GM12892 (cell line): ENCODE results near the gene VAMP3.

Experiments used
- POLR2A ChIP-seq: IDR thresholded peaks from 2 replicates; pipeline ENCODE4 v1.6.1; 2011; ENCODE audit warnings: low read depth, low read length, control low read depth
- POLR2AphosphoS5 ChIP-seq: IDR thresholded peaks from 2 replicates; pipeline ENCODE4 v1.6.1; 2011; ENCODE audit warnings: low read depth, low read length, control low read depth

DNA sequence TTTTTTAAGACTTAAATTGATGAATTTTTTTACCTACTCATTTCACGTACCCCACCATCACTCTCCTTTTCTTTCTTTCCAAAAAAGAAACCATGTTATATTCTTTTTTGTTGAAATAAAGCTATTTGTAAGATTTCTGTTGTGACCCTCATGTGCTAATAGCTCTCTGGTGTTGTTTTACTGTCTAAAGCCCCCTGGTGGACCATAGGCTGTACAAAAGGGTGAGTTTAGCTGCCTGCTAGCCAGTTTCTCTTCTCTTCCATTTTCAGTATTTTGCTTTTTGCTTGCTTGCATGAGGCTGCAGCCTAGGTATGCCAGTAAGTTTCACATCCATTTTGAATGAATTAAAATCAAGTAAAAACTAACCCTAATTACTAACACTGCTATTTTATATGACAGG, 15.6 kb upstream of the VAMP3 start:
- TF ChIP-seq POLR2AphosphoS5: no peak
- TF ChIP-seq POLR2A: no peak
